Activated CD4-positive, alpha-beta T cell treated with anti-CD3 and anti-CD28 coated beads for 24 hours (primary cell): Measurements from ENCODE around the gene TRIP11.

Experiments used
- DNase-seq, 2 donors: peaks; one replicate each; pipeline ENCODE4 v3.0.0-alpha.2; 2020; ENCODE audit warnings: low read depth in 2 of 2

Gene TRIP11

DNA sequence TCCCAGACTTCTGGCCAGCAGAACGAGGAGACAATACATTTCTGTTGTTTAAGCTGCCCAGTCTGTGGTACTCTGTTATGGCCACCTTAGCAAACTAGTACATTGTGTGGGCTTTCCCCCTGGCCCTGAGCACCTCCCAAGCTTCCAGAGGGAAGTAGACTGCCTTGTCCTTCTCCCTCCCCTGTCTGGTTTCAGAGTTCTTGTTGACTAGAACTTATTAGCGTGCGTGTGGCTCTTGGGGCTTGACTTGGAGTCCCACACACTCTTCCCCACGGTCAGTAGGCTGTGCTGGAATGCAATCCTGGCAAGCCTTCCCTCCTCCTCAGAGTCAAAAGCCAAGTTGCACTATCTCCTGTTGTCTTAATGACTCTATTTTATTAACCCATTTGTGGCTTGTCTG is 120.0 kb downstream of the TRIP11 start:
- DNase-seq = no peak

DNA sequence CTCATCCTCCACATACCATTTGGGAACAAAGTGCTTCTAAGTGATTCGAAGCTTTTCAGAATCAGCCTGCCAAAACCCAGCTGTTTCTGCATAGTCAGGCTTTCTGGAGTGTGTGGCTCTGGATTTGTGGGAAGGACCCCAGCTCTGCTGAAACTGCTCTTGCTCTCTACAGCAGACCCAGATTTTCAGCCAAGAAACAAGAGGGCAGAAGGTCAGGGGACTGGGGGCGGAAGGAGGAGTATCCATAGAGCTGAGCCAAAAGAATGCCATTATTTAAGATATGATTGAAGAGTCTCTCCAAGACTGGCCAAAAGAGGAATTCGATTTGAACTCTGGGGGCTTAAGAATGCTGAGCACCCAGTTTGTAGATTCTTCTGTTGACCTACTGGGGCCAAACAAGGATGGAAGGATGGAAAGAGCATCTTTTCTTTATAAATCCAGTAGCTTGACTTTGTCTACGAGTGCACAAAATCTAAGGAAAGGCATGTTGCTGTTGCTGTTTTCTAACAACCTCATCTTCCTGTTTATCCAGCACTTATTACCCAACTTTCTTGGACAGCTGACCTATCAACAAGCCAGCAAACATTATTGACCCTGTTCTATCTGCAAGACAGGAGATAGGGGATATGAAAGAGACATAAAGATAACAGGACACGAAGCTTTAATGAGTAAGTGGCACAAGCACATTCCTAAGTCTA is 121.5 kb downstream of the TRIP11 start:
- DNase-seq = no peak
